Activated T-helper 17 cell treated with anti-CD3 and anti-CD28 coated beads, Interleukin-2, amount 50 U/mL, for 72 hours (primary cell): ENCODE results near the gene TMEM101. TPM values are rescaled to one million over a fixed set of nuclear protein-coding genes. Genes with fewer than 3 reads are reported as not detected.
"Not testable (repeated sequence)": the region's sequence is repeated elsewhere in the genome, so short reads cannot be mapped to it uniquely, and the experiment has no call there.

Experiments used
- ATAC-seq: fragments of 150-1000 bp; cut with Tn5 transposase; replicated peaks from 2 replicates; pipeline ENCODE4 v1.10.0; 2021; ENCODE audit warnings: mild to moderate bottlenecking, moderate library complexity
- H3K27ac Mint-ChIP-seq: one replicate; pipeline ENCODE4 v1.8.0; 2022; ENCODE audit warnings: mixed read lengths
- H3K27me3 Mint-ChIP-seq: one replicate; pipeline ENCODE4 v1.8.0; 2022; ENCODE audit warnings: mixed read lengths
- H3K36me3 Mint-ChIP-seq: one replicate; pipeline ENCODE4 v1.8.0; 2022; ENCODE audit warnings: low read depth, mild to moderate bottlenecking, mixed read lengths
- H3K4me1 Mint-ChIP-seq: one replicate; pipeline ENCODE4 v1.8.0; 2022; ENCODE audit warnings: mixed read lengths
- H3K4me3 Mint-ChIP-seq: one replicate; pipeline ENCODE4 v1.8.0; 2022; ENCODE audit warnings: mild to moderate bottlenecking, mixed read lengths
- H3K9me3 Mint-ChIP-seq: one replicate; pipeline ENCODE4 v1.8.0; 2022; ENCODE audit warnings: mixed read lengths
- total RNA-seq, 2 donors: library from RNA; stranded (reverse); gene quantifications; one replicate each; pipeline ENCODE4 v1.2.3, GENCODE V29; 2022

TMEM101 gene
- total RNA-seq, 2 donors from 2014 or later = 33.0 to 35.1 TPM

GRCh38 chr17:43961292-43961691 is 53.5 kb downstream of the TMEM101 start:
- not testable (repeated sequence) for H3K36me3 Mint-ChIP-seq, H3K9me3 Mint-ChIP-seq, H3K4me3 Mint-ChIP-seq, H3K27ac Mint-ChIP-seq, ATAC-seq, H3K27me3 Mint-ChIP-seq, H3K4me1 Mint-ChIP-seq

Other genes with a start within 250 kb of the TMEM101 start
- 10 to 100 TPM; 10.5 to 21.5 TPM for gene DUSP3, start 236.0 kb downstream of the TMEM101 start, total RNA-seq
- not detected for gene CFAP97D1, start 234.5 kb downstream of the TMEM101 start, total RNA-seq
- under 1 TPM; 0.43 to 0.58 TPM for gene MPP3, start 181.8 kb downstream of the TMEM101 start, total RNA-seq
- not detected for gene CD300LG, start 167.8 kb downstream of the TMEM101 start, total RNA-seq
- gene MPP2, start 107.4 kb downstream of the TMEM101 start, total RNA-seq = 1 to 10 TPM; 1.3 to 3.3 TPM
- 1 to 10 TPM in 1 of 2 donors, under 1 TPM in 1; 0.90 to 1.9 TPM for gene PPY, start 72.5 kb downstream of the TMEM101 start, total RNA-seq
- not detected for gene PYY, start 61.0 kb downstream of the TMEM101 start, total RNA-seq
- gene NAGS, start 10.3 kb downstream of the TMEM101 start, total RNA-seq = 1 to 10 TPM in 1 of 2 donors, under 1 TPM in 1; 0.48 to 4.8 TPM
- gene LSM12, start 51.7 kb upstream of the TMEM101 start, total RNA-seq = 10 to 100 TPM; 78.6 to 87.6 TPM
- 10 to 100 TPM; 14.9 to 22.8 TPM for gene G6PC3, start 55.8 kb upstream of the TMEM101 start, total RNA-seq
- 10 to 100 TPM; 11.0 to 45.4 TPM for gene HDAC5, start 108.7 kb upstream of the TMEM101 start, total RNA-seq
- gene HROB, start 127.0 kb upstream of the TMEM101 start, total RNA-seq = 10 to 100 TPM; 17.9 to 23.2 TPM
- gene ASB16, start 155.7 kb upstream of the TMEM101 start, total RNA-seq = under 1 TPM; 0.22 to 0.58 TPM
- gene TMUB2, start 172.0 kb upstream of the TMEM101 start, total RNA-seq = 10 to 100 TPM; 26.6 to 39.6 TPM
- gene ATXN7L3, start 184.9 kb upstream of the TMEM101 start, total RNA-seq = 10 to 100 TPM; 65.5 to 89.1 TPM
- 100 to 1,000 TPM in 1 of 2 donors, 10 to 100 TPM in 1; 94.2 to 135 TPM for gene UBTF, start 204.7 kb upstream of the TMEM101 start, total RNA-seq